Measurements from ENCODE around the gene MROH7. TPM values are rescaled to one million over a fixed set of nuclear protein-coding genes. Genes with fewer than 3 reads are reported as not detected.

The MROH7 gene
- total and polyA plus RNA-seq, 2 of the 13 experiments (the other 11 are each of a cell fraction or from before 2014, with no cell fraction given): 0.09 TPM

- TF ChIP-seq REPIN1 (CRISPR knock-in tag; IDR thresholded peaks at IDR 0.05; ENCODE audit: borderline replicate concordance, low read depth): no peak
Measured at GRCh38 chr1:54736685-54737084, 95.1 kb downstream of the MROH7 start (continued).

GRCh38 chr1:54738244-54738643 is 96.7 kb downstream of the MROH7 start:
- no TSS peak for BruUV-seq (replicated peaks)
- intact Hi-C loops (cut with micrococcal nuclease; ENCODE audit: unreplicated experiment): no loop called here
- Histone ChIP-seq H3K4me1 (ENCODE audit: insufficient read depth, low read length) (no peaks in the 10 kb centered on the region), H3K79me2 (ENCODE audit: insufficient read depth, low read length) (no peaks in the 10 kb centered on the region), H3K27ac (ENCODE audit: extremely low read length, insufficient read depth, low read length) (no peak overlapping the region), H3K27me3 (ENCODE audit: control insufficient read depth in 1 of 2, insufficient read depth in 2 of 2, low read length in 2 of 2) (no peaks in the 10 kb centered on the region), H3K4me2 (ENCODE audit: low read depth, low read length) (no peak overlapping the region), H4K20me1 (ENCODE audit: insufficient read depth, low read length) (peaks cover 2% of the 10 kb centered on the region; the same call in 1 of the 2 replicates), H2AFZ (ENCODE audit: low read length) (no peak overlapping the region), H3K36me3 (replicated peaks in 1 of 2; ENCODE audit: control insufficient read depth in 1 of 2, insufficient read depth in 2 of 2, low read length in 2 of 2) (peaks cover 35 to 72% of the 10 kb centered on the region in 2 experiments), H3K9me3 (ENCODE audit: low read length) (no peaks in the 10 kb centered on the region), H3K4me3 (replicated peaks in 1 of 3; ENCODE audit: insufficient read depth in 1 of 3, low read depth in 2 of 3, low read length in 3 of 3) (no peak overlapping the region), H3K9ac (ENCODE audit: insufficient read depth, low read depth, low read length) (no peak overlapping the region)
- ATAC-seq (no peak), FAIRE-seq (no peak), DNase-seq (ENCODE audit: low spot score) (no peak)
- POLR2A ChIA-PET: no interaction called here
- 98% methylated on average over 4 of the region's 6 CpGs for WGBS (ENCODE audit: low lambda C conversion rate)
- no peak for TF ChIP-seq SKI (IDR thresholded peaks at IDR 0.05; ENCODE audit: partially characterized antibody)
- no peak for TF ChIP-seq ZSCAN12 (CRISPR knock-in tag; IDR thresholded peaks at IDR 0.05)
- in situ Hi-C loops (cut with HindIII; ENCODE audit: extremely low pct_ligation_motif_present, low pct_unique_long_range_greater_than_20kb): no loop called here
- CTCF ChIA-PET (ENCODE audit: low intra/inter-chr PET ratio, low total read pairs): no interaction called here

GRCh38 chr1:54741531-54741930 is 99.9 kb downstream of the MROH7 start:
- Histone ChIP-seq H3K27me3 (ENCODE audit: control insufficient read depth in 1 of 2, insufficient read depth in 2 of 2, low read length in 2 of 2) (no peaks in the 10 kb centered on the region), H3K27ac (ENCODE audit: extremely low read length, insufficient read depth, low read length) (no peak overlapping the region), H3K4me3 (replicated peaks in 1 of 3; ENCODE audit: insufficient read depth in 1 of 3, low read depth in 2 of 3, low read length in 3 of 3) (no peak overlapping the region), H2AFZ (ENCODE audit: low read length) (no peak overlapping the region), H4K20me1 (ENCODE audit: insufficient read depth, low read length) (peaks cover 2% of the 10 kb centered on the region; the same call in 1 of the 2 replicates), H3K9me3 (ENCODE audit: low read length) (no peaks in the 10 kb centered on the region), H3K9ac (ENCODE audit: insufficient read depth, low read depth, low read length) (no peak overlapping the region), H3K36me3 (replicated peaks in 1 of 2; ENCODE audit: control insufficient read depth in 1 of 2, insufficient read depth in 2 of 2, low read length in 2 of 2) (peaks cover 35 to 56% of the 10 kb centered on the region in 2 experiments), H3K79me2 (ENCODE audit: insufficient read depth, low read length) (no peaks in the 10 kb centered on the region), H3K4me1 (ENCODE audit: insufficient read depth, low read length) (no peaks in the 10 kb centered on the region), H3K4me2 (ENCODE audit: low read depth, low read length) (no peak overlapping the region)
- no TSS peak for BruUV-seq (replicated peaks)
- DNase-seq (ENCODE audit: low spot score) (no peak), ATAC-seq (no peak), FAIRE-seq (no peak)
- ChIA-PET POLR2A (no interaction called here), CTCF (ENCODE audit: low intra/inter-chr PET ratio, low total read pairs) (no interaction called here)
- 96% methylated on average over 4 of the region's 4 CpGs for WGBS (ENCODE audit: low lambda C conversion rate)
- in situ Hi-C loops (cut with HindIII; ENCODE audit: extremely low pct_ligation_motif_present, low pct_unique_long_range_greater_than_20kb): no loop called here
- TF ChIP-seq ZNF121 (CRISPR knock-in tag; IDR thresholded peaks at IDR 0.05) (no peak), PBX3 (CRISPR knock-in tag; IDR thresholded peaks at IDR 0.05; ENCODE audit: borderline replicate concordance) (no peak), ZBTB46 (CRISPR knock-in tag; IDR thresholded peaks at IDR 0.05; ENCODE audit: borderline replicate concordance) (no peak), RBAK (CRISPR knock-in tag; IDR thresholded peaks at IDR 0.05) (no peak), SRF (IDR thresholded peaks at IDR 0.05; ENCODE audit: low read depth, low read length) (no peak)
- intact Hi-C loops (cut with micrococcal nuclease; ENCODE audit: unreplicated experiment): no loop called here

Data from HepG2 (cell line).